OCI-LY1 (cell line): Measurements from ENCODE around the gene PAFAH1B2.

Source experiments
- H2AFZ ChIP-seq: fragments of 200-600 bp; sonication (generic), shearing (Covaris generic); 2 replicates; pipeline ENCODE4 v1.6.0; 2014; ENCODE audit warnings: antibody characterized with exemption, mild to moderate bottlenecking, low read length
- H3F3A ChIP-seq: fragments of 200-600 bp; sonication (generic), shearing (Covaris generic); 2 replicates; pipeline ENCODE4 v1.6.0; 2014; ENCODE audit warnings: mild to moderate bottlenecking, antibody characterized with exemption, low read length, moderate library complexity; ENCODE audit not compliant: insufficient read depth
- H3K27ac ChIP-seq: fragments of 200-600 bp; sonication (generic); 2 replicates; pipeline ENCODE4 v1.5.1; 2014; ENCODE audit warnings: low read length, mixed run types, mild to moderate bottlenecking, low read depth; ENCODE audit not compliant: poor library complexity, severe bottlenecking
- H3K27me3 ChIP-seq: fragments of 200-600 bp; sonication (generic); 2 replicates; pipeline ENCODE4 v1.6.0; 2014; ENCODE audit warnings: antibody characterized with exemption, mild to moderate bottlenecking, low read length, moderate library complexity; ENCODE audit not compliant: insufficient read depth
- H3K36me3 ChIP-seq: fragments of 200-600 bp; sonication (generic); 2 replicates; pipeline ENCODE4 v1.6.1; 2014; ENCODE audit warnings: mild to moderate bottlenecking, antibody characterized with exemption, low read length, moderate library complexity, mixed read lengths; ENCODE audit not compliant: insufficient read depth
- H3K4me1 ChIP-seq: fragments of 200-600 bp; sonication (generic); 2 replicates; pipeline ENCODE4 v1.5.1; 2014; ENCODE audit warnings: mild to moderate bottlenecking, low read length, moderate library complexity; ENCODE audit not compliant: insufficient read depth, severe bottlenecking
- H3K4me2 ChIP-seq: fragments of 200-600 bp; sonication (generic), shearing (Covaris generic); 2 replicates; pipeline ENCODE4 v1.6.1; 2014; ENCODE audit warnings: low read length
- H3K4me3 ChIP-seq: fragments of 200-600 bp; sonication (generic); 2 replicates; pipeline ENCODE4 v1.5.1; 2014; ENCODE audit warnings: low read length, low read depth, mild to moderate bottlenecking, mixed read lengths; ENCODE audit not compliant: poor library complexity, severe bottlenecking
- H3K79me2 ChIP-seq: fragments of 200-600 bp; shearing (Covaris generic); 2 replicates; pipeline ENCODE4 v1.6.1; 2016; ENCODE audit warnings: mixed run types, low read length, mixed read lengths; ENCODE audit not compliant: insufficient read depth
- H3K9ac ChIP-seq: fragments of 200-600 bp; sonication (generic), shearing (Covaris generic); 2 replicates; pipeline ENCODE4 v1.6.1; 2014; ENCODE audit warnings: mild to moderate bottlenecking, low read length, mixed read lengths
- H3K9me2 ChIP-seq: fragments of 200-600 bp; sonication (generic), shearing (Covaris generic); 2 replicates; pipeline ENCODE4 v1.6.1; 2014; ENCODE audit warnings: low read depth, mild to moderate bottlenecking, low read length, mixed read lengths
- H3K9me3 ChIP-seq: fragments of 200-600 bp; shearing (Covaris generic); 2 replicates; pipeline ENCODE4 v1.6.1; 2014; ENCODE audit warnings: low read length, mixed read lengths
- H4K20me1 ChIP-seq: fragments of 200-600 bp; sonication (generic), shearing (Covaris generic); 2 replicates; pipeline ENCODE4 v1.6.0; 2016; ENCODE audit warnings: mild to moderate bottlenecking, low read length; ENCODE audit not compliant: insufficient read depth
- CTCF ChIP-seq: fragments of 200-600 bp; sonication (generic), shearing (Covaris generic); IDR thresholded peaks from 2 replicates; pipeline ENCODE4 v1.5.1; 2017; ENCODE audit warnings: mild to moderate bottlenecking, antibody characterized with exemption, low read length, moderate library complexity, mixed read lengths
- EZH2 ChIP-seq: fragments of 200-600 bp; sonication (generic), shearing (Covaris generic); IDR thresholded peaks from 2 replicates; pipeline ENCODE4 v1.8.0; 2017; ENCODE audit warnings: borderline replicate concordance, mixed run types, mild to moderate bottlenecking, antibody characterized with exemption, low read length, moderate library complexity, mixed read lengths

PAFAH1B2 gene

DNA sequence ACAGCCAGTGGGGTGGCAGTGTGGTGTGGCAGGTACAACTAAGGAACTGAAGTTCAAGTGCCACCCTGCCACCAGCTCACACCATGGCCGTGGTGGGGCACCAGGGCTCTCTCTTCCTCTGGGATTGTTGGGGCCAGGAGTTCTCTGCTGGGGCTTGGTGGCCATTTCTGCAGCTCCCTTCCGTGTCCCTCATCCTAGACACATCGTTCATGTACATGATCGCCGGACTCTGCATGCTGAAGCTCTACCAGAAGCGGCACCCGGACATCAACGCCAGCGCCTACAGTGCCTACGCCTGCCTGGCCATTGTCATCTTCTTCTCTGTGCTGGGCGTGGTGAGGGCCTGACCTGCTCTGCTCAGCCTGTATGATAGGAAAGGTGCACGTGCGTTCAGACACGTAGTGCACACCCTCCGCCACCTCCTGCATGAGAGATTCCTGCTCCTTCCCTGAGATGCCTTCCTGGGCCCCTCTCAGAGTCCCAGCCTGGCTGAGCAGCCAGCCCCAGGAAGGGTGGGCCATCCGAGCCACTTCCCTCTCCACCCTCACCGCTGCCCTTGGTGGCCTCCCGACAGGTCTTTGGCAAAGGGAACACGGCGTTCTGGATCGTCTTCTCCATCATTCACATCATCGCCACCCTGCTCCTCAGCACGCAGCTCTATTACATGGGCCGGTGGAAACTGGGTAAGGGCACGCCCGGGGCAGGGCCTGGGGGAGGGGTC is 47.8 kb downstream of the PAFAH1B2 start:
- H3F3A ChIP-seq: no peaks in the 10 kb centered on the region
- H4K20me1 ChIP-seq: no peaks in the 10 kb centered on the region
- no peak overlapping the region for H3K4me3 ChIP-seq
- H2AFZ ChIP-seq: no peak overlapping the region
- peaks cover 16% of the 10 kb centered on the region; the same call in 1 of the 2 replicates for H3K36me3 ChIP-seq
- H3K4me2 ChIP-seq: no peak overlapping the region
- no peaks in the 10 kb centered on the region for H3K9me2 ChIP-seq
- H3K27ac ChIP-seq: no peak overlapping the region
- TF ChIP-seq CTCF: no peak
- no peak for TF ChIP-seq EZH2
- no peak overlapping the region for H3K9ac ChIP-seq
- peaks cover 13% of the 10 kb centered on the region for H3K4me1 ChIP-seq
- no peaks in the 10 kb centered on the region for H3K27me3 ChIP-seq
- no peaks in the 10 kb centered on the region for H3K79me2 ChIP-seq
- H3K9me3 ChIP-seq: no peaks in the 10 kb centered on the region

DNA sequence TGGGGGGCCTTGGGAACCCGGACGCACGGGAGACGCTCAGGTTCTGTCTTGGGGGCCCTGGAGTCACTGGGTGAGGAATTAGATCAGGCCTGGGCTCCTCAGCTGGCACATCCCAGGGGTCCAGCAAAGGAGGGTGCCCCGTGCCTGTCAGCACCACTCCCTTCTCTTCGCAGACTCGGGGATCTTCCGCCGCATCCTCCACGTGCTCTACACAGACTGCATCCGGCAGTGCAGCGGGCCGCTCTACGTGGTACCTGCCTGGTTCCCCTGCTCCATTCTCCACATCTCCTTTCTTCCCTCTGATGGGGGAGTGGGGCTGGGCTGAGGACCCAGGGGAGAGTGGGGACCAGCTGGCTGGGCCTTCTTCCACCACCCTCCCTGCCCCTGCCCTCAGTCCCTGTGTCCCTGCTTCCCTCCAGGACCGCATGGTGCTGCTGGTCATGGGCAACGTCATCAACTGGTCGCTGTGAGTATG is 48.4 kb downstream of the PAFAH1B2 start:
- Histone ChIP-seq H3K27me3 (no peaks in the 10 kb centered on the region), H3K9ac (no peak overlapping the region), H2AFZ (no peak overlapping the region), H3K27ac (no peak overlapping the region), H3K4me1 (peaks cover 13% of the 10 kb centered on the region), H3K36me3 (peaks cover 16% of the 10 kb centered on the region), H3K9me2 (no peaks in the 10 kb centered on the region), H3K9me3 (no peaks in the 10 kb centered on the region), H4K20me1 (no peaks in the 10 kb centered on the region), H3K4me3 (no peak overlapping the region), H3K79me2 (no peaks in the 10 kb centered on the region), H3K4me2 (no peak overlapping the region), H3F3A (no peaks in the 10 kb centered on the region)
- no peak for TF ChIP-seq EZH2
- TF ChIP-seq CTCF: no peak

DNA sequence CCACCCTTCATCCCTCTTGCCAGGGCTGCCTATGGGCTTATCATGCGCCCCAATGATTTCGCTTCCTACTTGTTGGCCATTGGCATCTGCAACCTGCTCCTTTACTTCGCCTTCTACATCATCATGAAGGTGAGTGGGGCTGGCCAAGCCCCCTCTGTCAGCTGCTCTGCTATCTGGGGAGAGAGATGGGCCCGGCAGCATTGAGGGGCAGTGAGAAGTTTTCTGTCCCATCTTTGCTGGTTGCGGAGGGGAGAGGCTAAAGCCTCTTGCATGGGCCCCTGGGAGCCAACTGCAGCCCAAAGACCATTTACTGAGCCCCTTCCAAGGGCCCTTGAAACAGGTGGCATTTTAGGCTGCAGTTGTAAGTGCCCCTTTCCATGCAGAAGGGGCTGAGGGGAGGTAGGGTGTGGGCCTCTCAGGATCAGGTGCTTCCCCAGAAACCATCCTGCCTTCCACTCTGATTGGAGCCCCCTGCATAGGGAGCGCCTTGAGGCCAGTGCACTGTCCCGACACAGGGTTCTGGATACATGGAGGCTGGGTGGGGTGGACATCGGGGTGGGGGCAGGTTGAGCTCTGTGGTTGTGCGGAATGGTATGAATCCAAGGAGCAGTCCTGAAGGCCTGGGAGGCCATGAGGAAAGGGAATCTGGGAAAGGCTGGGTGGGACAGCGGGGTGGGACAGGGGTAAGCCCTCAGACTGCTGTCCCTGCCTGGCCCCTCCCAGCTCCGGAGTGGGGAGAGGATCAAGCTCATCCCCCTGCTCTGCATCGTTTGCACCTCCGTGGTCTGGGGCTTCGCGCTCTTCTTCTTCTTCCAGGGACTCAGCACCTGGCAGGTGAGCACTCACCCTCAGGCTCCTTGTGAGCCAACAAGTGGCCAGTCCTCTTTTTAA is 49.3 kb downstream of the PAFAH1B2 start:
- Histone ChIP-seq H2AFZ (no peak overlapping the region), H3K9me2 (no peaks in the 10 kb centered on the region), H3K36me3 (peaks cover 16% of the 10 kb centered on the region), H3K4me3 (no peak overlapping the region), H3K27me3 (no peaks in the 10 kb centered on the region), H3K4me2 (no peak overlapping the region), H3K79me2 (no peaks in the 10 kb centered on the region), H3K9me3 (no peaks in the 10 kb centered on the region), H4K20me1 (no peaks in the 10 kb centered on the region), H3K27ac (no peak overlapping the region), H3F3A (no peaks in the 10 kb centered on the region), H3K4me1 (peaks cover 13% of the 10 kb centered on the region), H3K9ac (no peak overlapping the region)
- no peak for TF ChIP-seq EZH2
- no peak for TF ChIP-seq CTCF
